ENCODE data around the gene HBM.
A peak's percentile ranks its signal among the peaks of the same experiment; 100 is the strongest.

Gene HBM

GRCh38 chr16:191831-192230, 26.1 kb downstream of the HBM start:
- Histone ChIP-seq H2AK5ac (ENCODE audit: low read length) (no peak overlapping the region), H3K4me1 (ENCODE audit: control insufficient read depth in 1 of 2, insufficient read depth in 2 of 2, low read length in 2 of 2) (no peaks in the 10 kb centered on the region), H3K79me1 (ENCODE audit: low read length) (no peaks in the 10 kb centered on the region), H2BK12ac (ENCODE audit: low read length) (no peak overlapping the region), H3K18ac (ENCODE audit: low read length) (no peak overlapping the region), H3K27ac (ENCODE audit: low read depth, low read length) (no peak overlapping the region), H3K36me3 (ENCODE audit: control insufficient read depth in 1 of 2, insufficient read depth in 2 of 2, low read length in 2 of 2) (peaks cover 84 to 86% of the 10 kb centered on the region in 2 experiments), H4K8ac (ENCODE audit: low read depth, low read length) (no peak overlapping the region), H3K79me2 (ENCODE audit: control insufficient read depth, insufficient read depth, low read length, poor library complexity) (no peaks in the 10 kb centered on the region), H4K91ac (ENCODE audit: low read depth, low read length) (no peak overlapping the region), H3K27me3 (ENCODE audit: insufficient read depth, low read length) (no peaks in the 10 kb centered on the region), H2AFZ (ENCODE audit: insufficient read depth, low read length, poor library complexity) (no peak overlapping the region), H2BK5ac (ENCODE audit: low read depth, low read length, poor library complexity) (no peak overlapping the region), H3K23ac (ENCODE audit: low read length) (no peak overlapping the region), H3K4ac (ENCODE audit: low read depth, low read length) (no peak overlapping the region), H4K12ac (ENCODE audit: low read depth, low read length) (no peak overlapping the region), H3K4me2 (ENCODE audit: low read length) (no peak overlapping the region), H3K9ac (ENCODE audit: low read length) (no peak overlapping the region), H2BK120ac (ENCODE audit: insufficient read depth, low read length, poor library complexity) (no peak overlapping the region), H3K14ac (ENCODE audit: low read length) (no peak overlapping the region), H3K4me3 (ENCODE audit: low read depth, low read length) (no peak overlapping the region), H3K9me3 (ENCODE audit: insufficient read depth, low read depth, low read length) (no peaks in the 10 kb centered on the region)
- peak; percentile 74 to 79 for DNase-seq
- WGBS (ENCODE audit: extremely low coverage, insufficient coverage, insufficient read length): no CpG with 5 or more reads among the region's 4 CpGs

DNA sequence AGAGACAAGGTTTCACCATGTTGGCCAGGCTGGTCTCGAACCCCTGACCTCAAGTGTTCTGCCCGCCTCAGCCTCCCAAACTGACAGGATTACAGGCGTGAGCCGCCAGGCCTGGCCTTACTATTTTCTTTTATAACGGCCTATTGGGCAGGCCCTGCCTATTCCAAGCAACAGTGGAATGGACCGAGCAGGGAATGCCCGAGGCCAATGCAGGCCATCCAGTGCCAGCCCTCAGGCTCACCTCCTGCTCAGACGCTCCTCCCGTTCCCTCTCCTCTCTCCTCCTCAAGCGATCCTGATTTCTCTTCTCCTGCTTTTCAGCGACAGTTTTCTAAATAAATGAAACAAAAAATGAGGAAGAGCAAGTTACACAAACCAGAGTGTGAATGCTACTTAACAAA, 26.9 kb downstream of the HBM start:
- H2AFZ ChIP-seq (ENCODE audit: insufficient read depth, low read length, poor library complexity): no peak overlapping the region
- H3K27me3 ChIP-seq (ENCODE audit: insufficient read depth, low read length): no peaks in the 10 kb centered on the region
- H3K9me3 ChIP-seq (ENCODE audit: insufficient read depth, low read depth, low read length): no peaks in the 10 kb centered on the region
- no peak overlapping the region for H3K4me2 ChIP-seq (ENCODE audit: low read length)
- H3K18ac ChIP-seq (ENCODE audit: low read length): no peak overlapping the region
- H2AK5ac ChIP-seq (ENCODE audit: low read length): no peak overlapping the region
- no peaks in the 10 kb centered on the region for H3K79me2 ChIP-seq (ENCODE audit: control insufficient read depth, insufficient read depth, low read length, poor library complexity)
- H3K4me3 ChIP-seq (ENCODE audit: low read depth, low read length): no peak overlapping the region
- no peak overlapping the region for H3K23ac ChIP-seq (ENCODE audit: low read length)
- H4K8ac ChIP-seq (ENCODE audit: low read depth, low read length): no peak overlapping the region
- H2BK120ac ChIP-seq (ENCODE audit: insufficient read depth, low read length, poor library complexity): no peak overlapping the region
- H3K4me1 ChIP-seq (ENCODE audit: control insufficient read depth in 1 of 2, insufficient read depth in 2 of 2, low read length in 2 of 2): no peaks in the 10 kb centered on the region
- no peak overlapping the region for H4K91ac ChIP-seq (ENCODE audit: low read depth, low read length)
- no peak overlapping the region for H2BK12ac ChIP-seq (ENCODE audit: low read length)
- H3K36me3 ChIP-seq (ENCODE audit: control insufficient read depth in 1 of 2, insufficient read depth in 2 of 2, low read length in 2 of 2): peaks cover 85 to 87% of the 10 kb centered on the region in 2 experiments
- H3K79me1 ChIP-seq (ENCODE audit: low read length): no peaks in the 10 kb centered on the region
- H3K9ac ChIP-seq (ENCODE audit: low read length): peak overlapping the region; percentile 33
- H3K4ac ChIP-seq (ENCODE audit: low read depth, low read length): no peak overlapping the region
- H3K27ac ChIP-seq (ENCODE audit: low read depth, low read length): no peak overlapping the region
- no CpG with 5 or more reads among the region's 11 CpGs for WGBS (ENCODE audit: extremely low coverage, insufficient coverage, insufficient read length)
- H3K14ac ChIP-seq (ENCODE audit: low read length): no peak overlapping the region
- no peak overlapping the region for H2BK5ac ChIP-seq (ENCODE audit: low read depth, low read length, poor library complexity)
- H4K12ac ChIP-seq (ENCODE audit: low read depth, low read length): no peak overlapping the region
- peak; percentile 77 to 83 for DNase-seq

- Histone ChIP-seq H3K79me1 (ENCODE audit: low read length) (no peaks in the 10 kb centered on the region), H3K4me1 (ENCODE audit: control insufficient read depth in 1 of 2, insufficient read depth in 2 of 2, low read length in 2 of 2) (no peaks in the 10 kb centered on the region), H3K36me3 (ENCODE audit: control insufficient read depth in 1 of 2, insufficient read depth in 2 of 2, low read length in 2 of 2) (peaks cover 87 to 90% of the 10 kb centered on the region in 2 experiments), H3K23ac (ENCODE audit: low read length) (no peak overlapping the region), H3K4me3 (ENCODE audit: low read depth, low read length) (no peak overlapping the region), H2BK12ac (ENCODE audit: low read length) (no peak overlapping the region), H3K4me2 (ENCODE audit: low read length) (no peak overlapping the region), H3K27ac (ENCODE audit: low read depth, low read length) (no peak overlapping the region), H2BK5ac (ENCODE audit: low read depth, low read length, poor library complexity) (no peak overlapping the region), H3K4ac (ENCODE audit: low read depth, low read length) (no peak overlapping the region), H3K14ac (ENCODE audit: low read length) (no peak overlapping the region), H4K12ac (ENCODE audit: low read depth, low read length) (no peak overlapping the region), H3K9me3 (ENCODE audit: insufficient read depth, low read depth, low read length) (no peaks in the 10 kb centered on the region), H3K9ac (ENCODE audit: low read length) (no peak overlapping the region), H3K18ac (ENCODE audit: low read length) (no peak overlapping the region), H4K8ac (ENCODE audit: low read depth, low read length) (no peak overlapping the region), H2BK120ac (ENCODE audit: insufficient read depth, low read length, poor library complexity) (no peak overlapping the region), H3K79me2 (ENCODE audit: control insufficient read depth, insufficient read depth, low read length, poor library complexity) (no peaks in the 10 kb centered on the region), H2AK5ac (ENCODE audit: low read length) (no peak overlapping the region), H4K91ac (ENCODE audit: low read depth, low read length) (no peak overlapping the region), H3K27me3 (ENCODE audit: insufficient read depth, low read length) (no peaks in the 10 kb centered on the region), H2AFZ (ENCODE audit: insufficient read depth, low read length, poor library complexity) (no peak overlapping the region)
- WGBS (ENCODE audit: extremely low coverage, insufficient coverage, insufficient read length): no CpG with 5 or more reads among the region's 15 CpGs
- peak; percentile 86 to 88 for DNase-seq
Measured at GRCh38 chr16:193441-193840, 27.7 kb downstream of the HBM start.

GRCh38 chr16:194516-194915, 28.7 kb downstream of the HBM start:
- H3K27ac ChIP-seq (ENCODE audit: low read depth, low read length): no peak overlapping the region
- H3K9ac ChIP-seq (ENCODE audit: low read length): no peak overlapping the region
- no peaks in the 10 kb centered on the region for H3K79me2 ChIP-seq (ENCODE audit: control insufficient read depth, insufficient read depth, low read length, poor library complexity)
- H3K4me3 ChIP-seq (ENCODE audit: low read depth, low read length): no peak overlapping the region
- no peaks in the 10 kb centered on the region for H3K27me3 ChIP-seq (ENCODE audit: insufficient read depth, low read length)
- H3K4me1 ChIP-seq (ENCODE audit: control insufficient read depth in 1 of 2, insufficient read depth in 2 of 2, low read length in 2 of 2): no peaks in the 10 kb centered on the region
- H3K23ac ChIP-seq (ENCODE audit: low read length): no peak overlapping the region
- no peak overlapping the region for H2BK12ac ChIP-seq (ENCODE audit: low read length)
- no peak overlapping the region for H3K4ac ChIP-seq (ENCODE audit: low read depth, low read length)
- H2AFZ ChIP-seq (ENCODE audit: insufficient read depth, low read length, poor library complexity): no peak overlapping the region
- H4K91ac ChIP-seq (ENCODE audit: low read depth, low read length): no peak overlapping the region
- H3K4me2 ChIP-seq (ENCODE audit: low read length): no peak overlapping the region
- H2AK5ac ChIP-seq (ENCODE audit: low read length): no peak overlapping the region
- H2BK5ac ChIP-seq (ENCODE audit: low read depth, low read length, poor library complexity): no peak overlapping the region
- H4K8ac ChIP-seq (ENCODE audit: low read depth, low read length): no peak overlapping the region
- DNase-seq: no peak
- no peak overlapping the region for H3K14ac ChIP-seq (ENCODE audit: low read length)
- H4K12ac ChIP-seq (ENCODE audit: low read depth, low read length): no peak overlapping the region
- H3K36me3 ChIP-seq (ENCODE audit: control insufficient read depth in 1 of 2, insufficient read depth in 2 of 2, low read length in 2 of 2): peaks cover 87 to 88% of the 10 kb centered on the region in 2 experiments
- no CpG with 5 or more reads among the region's 6 CpGs for WGBS (ENCODE audit: extremely low coverage, insufficient coverage, insufficient read length)
- no peaks in the 10 kb centered on the region for H3K79me1 ChIP-seq (ENCODE audit: low read length)
- no peaks in the 10 kb centered on the region for H3K9me3 ChIP-seq (ENCODE audit: insufficient read depth, low read depth, low read length)
- no peak overlapping the region for H3K18ac ChIP-seq (ENCODE audit: low read length)
- no peak overlapping the region for H2BK120ac ChIP-seq (ENCODE audit: insufficient read depth, low read length, poor library complexity)

All from trophoblast cell (in vitro differentiated cells and primary cell).